ENCODE measurements around the gene ISM2.

ISM2 gene

DNA sequence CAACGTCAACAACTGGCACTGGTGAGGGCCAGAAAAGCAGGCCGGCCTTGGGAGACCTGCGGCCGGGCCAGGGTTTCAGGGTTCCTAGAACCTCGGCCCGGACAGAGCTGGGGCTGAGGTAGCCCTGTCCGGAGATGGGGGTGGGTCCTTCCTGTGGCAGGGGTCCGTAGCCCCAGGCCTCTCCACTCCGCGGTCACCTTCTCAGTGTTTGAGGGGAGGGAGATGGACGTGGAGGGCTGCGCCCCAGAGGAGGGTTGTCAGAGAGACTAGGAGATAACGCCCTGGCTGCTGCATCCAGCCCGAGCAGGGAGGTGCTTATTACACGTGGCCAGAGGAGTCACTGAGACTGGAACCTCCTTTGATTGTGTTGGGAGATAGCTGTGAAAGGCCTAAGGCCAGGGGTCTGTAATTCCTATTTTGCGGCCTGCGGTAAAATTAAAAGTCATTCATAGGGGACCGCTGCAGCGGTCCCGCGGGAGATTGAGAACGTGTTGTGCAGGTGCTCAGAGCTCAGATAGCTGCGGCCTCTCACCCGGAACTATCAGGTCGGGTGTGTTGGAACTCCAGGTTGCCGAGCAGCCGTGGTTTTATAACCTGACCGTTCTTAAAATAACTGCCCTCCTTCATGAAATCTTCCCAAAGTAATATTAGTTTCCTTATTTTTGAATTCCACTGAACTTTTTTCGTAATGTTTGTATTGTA, 40.2 kb downstream of the ISM2 start:
- Histone ChIP-seq H2AFZ (ENCODE audit: low read depth, low read length) (peak overlapping the region; percentile 99; the same call in 1 of the 2 replicates), H3K79me2 (ENCODE audit: low read length) (peaks cover 45% of the 10 kb centered on the region), H3K4me3 (ENCODE audit: low read length) (peak overlapping the region; percentile 98), H3K4me2 (ENCODE audit: low read length) (peak overlapping the region; percentile 99), H3K9me3 (ENCODE audit: insufficient read depth, low read length) (no peaks in the 10 kb centered on the region), H3K4me1 (ENCODE audit: low read length) (peaks cover 14% of the 10 kb centered on the region), H3K9ac (ENCODE audit: low read length) (peak overlapping the region; percentile 90), H4K20me1 (ENCODE audit: insufficient read depth, low read length) (peaks cover 11% of the 10 kb centered on the region), H3K36me3 (replicated peaks; ENCODE audit: low read depth, low read length) (peaks cover 27% of the 10 kb centered on the region), H3K27me3 (ENCODE audit: low read depth, low read length) (no peaks in the 10 kb centered on the region), H3K27ac (ENCODE audit: low read length) (peak overlapping the region; percentile 73)
- TF ChIP-seq, protein P1, sequence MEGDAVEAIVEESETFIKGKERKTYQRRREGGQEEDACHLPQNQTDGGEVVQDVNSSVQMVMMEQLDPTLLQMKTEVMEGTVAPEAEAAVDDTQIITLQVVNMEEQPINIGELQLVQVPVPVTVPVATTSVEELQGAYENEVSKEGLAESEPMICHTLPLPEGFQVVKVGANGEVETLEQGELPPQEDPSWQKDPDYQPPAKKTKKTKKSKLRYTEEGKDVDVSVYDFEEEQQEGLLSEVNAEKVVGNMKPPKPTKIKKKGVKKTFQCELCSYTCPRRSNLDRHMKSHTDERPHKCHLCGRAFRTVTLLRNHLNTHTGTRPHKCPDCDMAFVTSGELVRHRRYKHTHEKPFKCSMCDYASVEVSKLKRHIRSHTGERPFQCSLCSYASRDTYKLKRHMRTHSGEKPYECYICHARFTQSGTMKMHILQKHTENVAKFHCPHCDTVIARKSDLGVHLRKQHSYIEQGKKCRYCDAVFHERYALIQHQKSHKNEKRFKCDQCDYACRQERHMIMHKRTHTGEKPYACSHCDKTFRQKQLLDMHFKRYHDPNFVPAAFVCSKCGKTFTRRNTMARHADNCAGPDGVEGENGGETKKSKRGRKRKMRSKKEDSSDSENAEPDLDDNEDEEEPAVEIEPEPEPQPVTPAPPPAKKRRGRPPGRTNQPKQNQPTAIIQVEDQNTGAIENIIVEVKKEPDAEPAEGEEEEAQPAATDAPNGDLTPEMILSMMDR (IDR thresholded peaks at IDR 0.05; ENCODE audit: low read depth, low read length): no peak
- no peak for TF ChIP-seq EZH2phosphoT487 (IDR thresholded peaks at IDR 0.05; ENCODE audit: low read depth)

DNA sequence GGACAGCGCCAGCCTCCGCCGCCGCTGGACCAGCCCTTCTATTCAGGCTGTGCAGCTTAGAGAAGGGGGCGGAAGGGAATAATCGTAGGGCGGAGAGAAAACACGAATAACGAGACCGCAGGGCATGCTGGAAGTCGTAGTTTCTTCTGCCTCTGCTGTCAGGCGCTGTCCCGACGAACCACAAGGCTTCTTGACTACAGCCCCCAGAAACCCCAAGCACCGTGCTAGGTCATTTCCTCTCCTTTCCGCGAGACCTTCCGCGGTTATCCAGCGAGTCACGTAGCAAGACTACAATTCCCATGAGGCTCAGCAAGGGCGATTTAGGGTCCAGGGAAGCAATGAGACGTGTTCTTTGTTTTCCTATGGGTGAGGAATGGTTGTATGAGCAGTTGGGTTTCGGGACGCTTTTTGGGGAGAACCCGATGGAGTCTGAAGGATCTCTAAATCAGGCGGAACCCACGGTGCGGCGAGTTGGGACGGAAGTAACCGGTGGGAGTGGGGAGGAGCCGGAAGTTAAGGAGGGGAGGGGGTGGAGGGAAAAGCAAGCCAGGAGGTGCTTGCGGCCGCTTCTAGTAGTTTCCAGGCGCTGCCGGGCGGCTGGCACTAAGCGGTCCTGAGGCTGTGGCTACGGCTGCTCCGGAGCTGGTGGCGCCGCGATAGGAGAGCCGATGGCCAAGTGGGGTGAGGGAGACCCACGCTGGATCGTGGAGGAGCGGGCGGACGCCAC, 40.9 kb downstream of the ISM2 start, which contains the start of the genes AHSA1 and VIPAS39:
AHSA1 (plus strand) TSS at position 572 of the 727 bp plus-strand sequence; CDS start at position 669, 97 bp downstream.
VIPAS39 (minus strand) TSS at position 80 of the 727 bp plus-strand sequence. CDS start 3,499 bp downstream, outside the sequence.
- peak within 1 kb of the TSS; percentile 99 for H2AFZ ChIP-seq (ENCODE audit: low read depth, low read length)
- peaks cover 33% of the 10 kb centered on the region for H3K36me3 ChIP-seq (replicated peaks; ENCODE audit: low read depth, low read length)
- H3K79me2 ChIP-seq (ENCODE audit: low read length): peaks cover 45% of the 10 kb centered on the region
- peak within 1 kb of the TSS; percentile 73 for H3K27ac ChIP-seq (ENCODE audit: low read length)
- peaks cover 11% of the 10 kb centered on the region for H4K20me1 ChIP-seq (ENCODE audit: insufficient read depth, low read length)
- H3K9me3 ChIP-seq (ENCODE audit: insufficient read depth, low read length): no peaks in the 10 kb centered on the region
- peak within 1 kb of the TSS; percentile 99 for H3K4me2 ChIP-seq (ENCODE audit: low read length)
- TF ChIP-seq, protein P1 (IDR thresholded peaks at IDR 0.05; ENCODE audit: low read depth, low read length): no peak
- TF ChIP-seq EZH2phosphoT487 (IDR thresholded peaks at IDR 0.05; ENCODE audit: low read depth): no peak
- H3K4me1 ChIP-seq (ENCODE audit: low read length): peaks cover 14% of the 10 kb centered on the region
- H3K4me3 ChIP-seq (ENCODE audit: low read length): peak within 1 kb of the TSS; percentile 98
- peak within 1 kb of the TSS; percentile 90 for H3K9ac ChIP-seq (ENCODE audit: low read length)
- no peaks in the 10 kb centered on the region for H3K27me3 ChIP-seq (ENCODE audit: low read depth, low read length)

DNA sequence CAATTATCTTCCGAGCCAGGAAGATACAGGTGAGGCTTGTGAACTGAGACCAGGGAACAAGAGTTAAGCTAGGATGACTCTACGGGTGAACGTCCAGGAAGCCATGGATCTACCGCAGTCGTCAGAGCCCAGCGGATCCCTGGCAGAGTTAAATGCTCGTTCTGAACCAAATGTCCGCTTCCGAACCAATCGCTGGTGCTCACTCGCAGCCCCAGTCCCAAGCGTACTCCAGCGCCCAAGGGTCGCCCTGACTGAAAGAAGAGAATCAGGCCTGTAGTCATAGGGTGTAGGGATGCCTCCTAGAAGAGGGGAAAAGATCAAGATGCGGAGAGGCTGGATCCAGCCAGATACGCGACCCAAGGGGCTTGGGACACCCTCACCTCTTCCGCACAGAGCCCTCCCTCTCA, 41.5 kb downstream of the ISM2 start:
- no peak for TF ChIP-seq EZH2phosphoT487 (IDR thresholded peaks at IDR 0.05; ENCODE audit: low read depth)
- TF ChIP-seq, protein P1 (IDR thresholded peaks at IDR 0.05; ENCODE audit: low read depth, low read length): no peak
- Histone ChIP-seq H3K79me2 (ENCODE audit: low read length) (peaks cover 45% of the 10 kb centered on the region), H4K20me1 (ENCODE audit: insufficient read depth, low read length) (peaks cover 11% of the 10 kb centered on the region), H3K36me3 (replicated peaks; ENCODE audit: low read depth, low read length) (peaks cover 28% of the 10 kb centered on the region), H2AFZ (ENCODE audit: low read depth, low read length) (peak overlapping the region; percentile 56), H3K27ac (ENCODE audit: low read length) (peak overlapping the region; percentile 21), H3K9me3 (ENCODE audit: insufficient read depth, low read length) (no peaks in the 10 kb centered on the region), H3K4me2 (ENCODE audit: low read length) (peak overlapping the region; percentile 96), H3K9ac (ENCODE audit: low read length) (peak overlapping the region; percentile 90), H3K27me3 (ENCODE audit: low read depth, low read length) (no peaks in the 10 kb centered on the region), H3K4me1 (ENCODE audit: low read length) (peaks cover 14% of the 10 kb centered on the region), H3K4me3 (ENCODE audit: low read length) (peak overlapping the region; percentile 98)
